ENCODE data around the gene ZNF205. TPM values are rescaled to one million over a fixed set of nuclear protein-coding genes. Genes with fewer than 3 reads are reported as not detected.
"Not testable (repeated sequence)": the region's sequence is repeated elsewhere in the genome, so short reads cannot be mapped to it uniquely, and the experiment has no call there.

The ZNF205 gene
- polyA plus RNA-seq, 1 experiment = 3.6 TPM

DNA sequence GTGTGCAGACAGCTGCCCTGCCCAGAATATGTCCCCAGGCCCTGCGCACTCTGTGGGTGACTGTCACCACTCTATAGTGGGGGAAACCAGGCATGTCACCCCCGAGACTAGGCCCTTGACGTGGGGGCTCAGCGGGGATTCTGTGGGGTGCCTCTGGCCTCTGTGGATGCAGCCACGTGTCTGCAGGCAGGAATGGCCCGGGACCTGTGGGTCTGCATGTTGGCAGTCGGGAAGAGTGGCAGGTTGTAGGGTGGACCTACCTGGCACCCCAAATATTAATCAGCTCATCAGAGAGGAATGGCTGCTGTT, 46.0 kb upstream of the ZNF205 start:
- TF ChIP-seq, protein P1, sequence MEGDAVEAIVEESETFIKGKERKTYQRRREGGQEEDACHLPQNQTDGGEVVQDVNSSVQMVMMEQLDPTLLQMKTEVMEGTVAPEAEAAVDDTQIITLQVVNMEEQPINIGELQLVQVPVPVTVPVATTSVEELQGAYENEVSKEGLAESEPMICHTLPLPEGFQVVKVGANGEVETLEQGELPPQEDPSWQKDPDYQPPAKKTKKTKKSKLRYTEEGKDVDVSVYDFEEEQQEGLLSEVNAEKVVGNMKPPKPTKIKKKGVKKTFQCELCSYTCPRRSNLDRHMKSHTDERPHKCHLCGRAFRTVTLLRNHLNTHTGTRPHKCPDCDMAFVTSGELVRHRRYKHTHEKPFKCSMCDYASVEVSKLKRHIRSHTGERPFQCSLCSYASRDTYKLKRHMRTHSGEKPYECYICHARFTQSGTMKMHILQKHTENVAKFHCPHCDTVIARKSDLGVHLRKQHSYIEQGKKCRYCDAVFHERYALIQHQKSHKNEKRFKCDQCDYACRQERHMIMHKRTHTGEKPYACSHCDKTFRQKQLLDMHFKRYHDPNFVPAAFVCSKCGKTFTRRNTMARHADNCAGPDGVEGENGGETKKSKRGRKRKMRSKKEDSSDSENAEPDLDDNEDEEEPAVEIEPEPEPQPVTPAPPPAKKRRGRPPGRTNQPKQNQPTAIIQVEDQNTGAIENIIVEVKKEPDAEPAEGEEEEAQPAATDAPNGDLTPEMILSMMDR (IDR thresholded peaks at IDR 0.05; ENCODE audit: low read depth, low read length) = no peak
- POLR2A ChIA-PET = no interaction called here
- no peaks in the 10 kb centered on the region for H3K27me3 ChIP-seq (ENCODE audit: control insufficient read depth, insufficient read depth, low read length)
- DNase-seq (ENCODE audit: low read depth, low spot score) = no peak
- H3K27ac ChIP-seq (ENCODE audit: low read depth, low read length) = no peak overlapping the region
- CTCF ChIA-PET = interaction anchor here (1.1 kb wide), 1 partner anchor 35 kb away, joined by 3 read pairs; no protein-coding TSS in a partner anchor
- H3K4me3 ChIP-seq (ENCODE audit: low read depth, low read length) = peak overlapping the region; percentile 51
- H3K9me3 ChIP-seq (ENCODE audit: control insufficient read depth, insufficient read depth, low read length) = no peaks in the 10 kb centered on the region

DNA sequence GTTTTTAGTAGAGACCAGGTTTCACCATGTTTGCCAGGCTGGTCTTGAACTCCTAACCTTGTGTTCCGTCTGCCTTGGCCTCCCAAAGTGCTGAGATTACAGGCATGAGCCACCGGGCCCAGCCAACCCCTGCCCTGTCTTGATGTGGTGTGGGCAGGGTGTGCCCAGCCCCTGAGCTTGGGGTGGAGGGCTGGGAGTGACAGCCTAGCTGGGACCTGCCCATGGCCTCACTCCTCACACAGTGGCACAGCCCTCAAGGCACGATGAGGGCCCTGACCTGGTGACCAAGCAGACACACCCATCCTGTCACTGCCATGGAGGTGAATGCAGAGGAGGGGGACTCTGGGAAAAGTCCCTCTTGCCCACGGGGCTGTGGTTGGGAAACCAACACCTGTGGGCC, 43.9 kb upstream of the ZNF205 start:
- H3K27ac ChIP-seq (ENCODE audit: low read depth, low read length) = no peak overlapping the region
- no peak overlapping the region for H3K4me3 ChIP-seq (ENCODE audit: low read depth, low read length)
- TF ChIP-seq, protein P1 (IDR thresholded peaks at IDR 0.05; ENCODE audit: low read depth, low read length) = no peak
- no peaks in the 10 kb centered on the region for H3K27me3 ChIP-seq (ENCODE audit: control insufficient read depth, insufficient read depth, low read length)
- CTCF ChIA-PET = no interaction called here
- POLR2A ChIA-PET = interaction anchor here (0.5 kb wide), 1 partner anchor 1390 kb away, joined by 5 read pairs; no protein-coding TSS in a partner anchor
- no peak for DNase-seq (ENCODE audit: low read depth, low spot score)
- no peaks in the 10 kb centered on the region for H3K9me3 ChIP-seq (ENCODE audit: control insufficient read depth, insufficient read depth, low read length)

DNA sequence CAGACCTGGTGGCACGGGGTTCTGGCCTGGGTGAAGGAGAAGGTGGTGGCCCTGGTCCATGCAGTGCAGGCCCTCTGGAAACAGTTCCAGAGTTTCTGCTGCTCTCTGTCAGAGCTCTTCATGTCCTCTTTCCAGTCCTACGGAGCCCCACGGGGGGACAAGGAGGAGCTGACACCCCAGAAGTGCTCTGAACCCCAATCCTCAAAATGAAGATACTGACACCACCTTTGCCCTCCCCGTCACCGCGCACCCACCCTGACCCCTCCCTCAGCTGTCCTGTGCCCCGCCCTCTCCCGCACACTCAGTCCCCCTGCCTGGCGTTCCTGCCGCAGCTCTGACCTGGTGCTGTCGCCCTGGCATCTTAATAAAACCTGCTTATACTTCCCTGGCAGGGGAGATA, 43.2 kb upstream of the ZNF205 start:
- H3K4me3 ChIP-seq (ENCODE audit: low read depth, low read length); DNase-seq (ENCODE audit: low read depth, low spot score); H3K27me3 ChIP-seq (ENCODE audit: control insufficient read depth, insufficient read depth, low read length); H3K27ac ChIP-seq (ENCODE audit: low read depth, low read length); H3K9me3 ChIP-seq (ENCODE audit: control insufficient read depth, insufficient read depth, low read length); CTCF ChIA-PET; POLR2A ChIA-PET: not testable (repeated sequence)

DNA sequence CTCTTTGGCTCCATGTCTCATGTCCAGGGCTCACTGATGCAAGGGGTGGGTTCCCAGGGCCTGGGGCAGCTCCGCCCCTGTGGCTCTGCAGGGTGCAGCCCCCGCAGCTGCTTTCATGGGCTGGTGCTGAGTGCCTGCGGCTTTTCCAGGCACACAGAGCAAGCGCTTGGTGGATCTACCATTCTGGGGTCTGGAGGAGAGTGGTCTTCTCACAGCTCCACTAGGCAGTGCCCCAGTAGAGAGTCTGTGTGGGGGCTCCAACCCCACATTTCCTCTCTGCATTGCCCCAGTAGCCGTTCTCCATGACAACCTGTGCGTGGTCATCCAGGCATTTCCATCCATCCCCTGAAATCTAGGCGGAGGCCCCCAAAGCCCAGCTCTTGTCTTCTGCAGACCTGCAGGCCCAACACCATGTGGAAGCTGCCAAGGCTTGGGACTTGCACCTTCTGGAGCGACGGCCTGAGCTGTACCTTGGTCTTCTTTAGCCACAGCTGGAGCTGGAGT, 41.7 kb upstream of the ZNF205 start:
- ChIA-PET CTCF (no interaction called here), POLR2A (no interaction called here)
- TF ChIP-seq, protein P1 (IDR thresholded peaks at IDR 0.05; ENCODE audit: low read depth, low read length) = no peak
- Histone ChIP-seq H3K4me3 (ENCODE audit: low read depth, low read length) (no peak overlapping the region), H3K27me3 (ENCODE audit: control insufficient read depth, insufficient read depth, low read length) (no peaks in the 10 kb centered on the region), H3K27ac (ENCODE audit: low read depth, low read length) (no peak overlapping the region), H3K9me3 (ENCODE audit: control insufficient read depth, insufficient read depth, low read length) (no peaks in the 10 kb centered on the region)
- DNase-seq (ENCODE audit: low read depth, low spot score) = no peak

DNA sequence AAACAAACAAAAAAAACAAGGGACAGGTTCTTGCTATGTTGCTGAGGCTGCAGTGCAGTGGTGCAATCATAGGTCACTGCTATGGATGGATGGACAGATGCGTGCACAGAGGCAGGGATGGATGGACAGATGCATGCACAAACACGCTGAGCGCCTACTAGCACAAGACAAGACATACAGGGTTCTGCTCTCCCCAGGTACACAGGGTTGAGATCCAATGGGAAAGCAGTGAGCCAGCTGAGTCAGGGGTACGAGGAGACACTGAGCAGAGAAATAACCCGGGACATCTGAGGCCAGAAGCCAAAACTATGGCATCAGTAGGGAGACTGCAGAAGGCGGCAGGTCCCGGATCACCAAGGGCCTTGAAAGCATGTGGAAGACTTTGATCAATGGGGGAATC, 40.7 kb upstream of the ZNF205 start:
- no peaks in the 10 kb centered on the region for H3K9me3 ChIP-seq (ENCODE audit: control insufficient read depth, insufficient read depth, low read length)
- TF ChIP-seq, protein P1 (IDR thresholded peaks at IDR 0.05; ENCODE audit: low read depth, low read length) = no peak
- no peak overlapping the region for H3K4me3 ChIP-seq (ENCODE audit: low read depth, low read length)
- no peak overlapping the region for H3K27ac ChIP-seq (ENCODE audit: low read depth, low read length)
- peaks cover 5% of the 10 kb centered on the region for H3K27me3 ChIP-seq (ENCODE audit: control insufficient read depth, insufficient read depth, low read length)
- no peak for DNase-seq (ENCODE audit: low read depth, low spot score)
- ChIA-PET POLR2A (no interaction called here), CTCF (no interaction called here)

DNA sequence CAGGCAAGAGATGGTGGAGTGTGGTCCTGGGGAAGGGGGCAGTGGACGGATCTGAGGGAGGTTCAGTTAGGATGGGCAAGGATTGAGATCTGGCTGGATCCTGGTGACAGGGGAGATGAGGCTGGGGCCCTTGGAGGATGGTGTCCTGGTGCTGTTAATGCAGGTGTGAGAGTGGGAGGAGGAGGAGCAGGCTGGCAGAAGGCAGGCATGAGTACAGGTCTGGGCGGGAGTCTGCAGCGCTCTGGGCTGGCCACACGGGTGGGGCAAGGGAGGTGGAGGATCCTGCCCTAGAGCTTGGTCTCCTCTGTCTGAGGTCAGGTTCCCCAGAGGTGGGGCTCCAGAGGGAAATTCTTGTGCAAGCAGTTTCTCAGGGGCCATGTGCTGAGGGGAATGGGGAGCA, 40.2 kb upstream of the ZNF205 start:
- DNase-seq (ENCODE audit: low read depth, low spot score); POLR2A ChIA-PET; H3K4me3 ChIP-seq (ENCODE audit: low read depth, low read length); H3K27me3 ChIP-seq (ENCODE audit: control insufficient read depth, insufficient read depth, low read length); H3K27ac ChIP-seq (ENCODE audit: low read depth, low read length); H3K9me3 ChIP-seq (ENCODE audit: control insufficient read depth, insufficient read depth, low read length); CTCF ChIA-PET: not testable (repeated sequence)

DNA sequence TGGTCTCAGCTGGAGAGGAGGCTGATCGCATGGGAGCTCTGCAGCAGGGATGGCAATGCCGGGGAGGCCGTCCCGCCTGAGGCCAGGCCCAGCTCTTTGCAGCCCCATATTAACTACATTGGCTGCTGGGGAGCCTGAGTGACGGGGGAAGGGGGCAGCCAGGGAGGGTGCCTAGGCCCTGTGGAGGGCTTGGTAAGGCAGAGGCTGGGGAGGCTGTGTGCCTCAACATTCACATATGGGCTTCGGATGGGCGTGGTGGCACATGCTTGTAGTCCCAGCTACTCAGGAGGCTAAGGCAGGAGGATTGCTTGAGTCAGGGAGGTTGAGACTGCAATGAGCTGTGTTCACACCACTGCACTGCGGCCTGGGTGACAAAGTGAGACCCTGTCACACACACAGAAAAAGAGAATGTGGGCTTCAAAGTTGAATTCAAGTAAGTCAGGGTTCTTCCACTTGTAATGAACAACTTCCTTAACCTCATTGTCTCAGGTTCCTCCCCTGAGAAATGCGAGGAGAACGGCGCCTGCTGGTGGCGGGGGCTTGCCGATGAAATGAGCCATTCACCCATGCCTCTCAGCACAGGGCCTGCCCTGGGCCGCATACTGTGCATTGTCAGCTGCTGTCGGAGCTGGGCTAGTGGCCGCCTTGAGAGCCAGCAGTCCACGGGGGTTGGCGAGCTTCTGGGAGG, 39.7 kb upstream of the ZNF205 start:
- POLR2A ChIA-PET; H3K4me3 ChIP-seq (ENCODE audit: low read depth, low read length); H3K27ac ChIP-seq (ENCODE audit: low read depth, low read length); DNase-seq (ENCODE audit: low read depth, low spot score); CTCF ChIA-PET; H3K9me3 ChIP-seq (ENCODE audit: control insufficient read depth, insufficient read depth, low read length): not testable (repeated sequence)
- peaks cover 13% of the 10 kb centered on the region for H3K27me3 ChIP-seq (ENCODE audit: control insufficient read depth, insufficient read depth, low read length)

Measured in AG04450 (cell line).